Skeletal muscle satellite cell (primary cell): ENCODE measurements around the gene SSU72.

Experiments
- H3K27me3 ChIP-seq: 2 replicates; pipeline ENCODE4 v1.7.0; 2013; ENCODE audit warnings: low read length; ENCODE audit not compliant: control insufficient read depth, insufficient read depth
- H3K36me3 ChIP-seq: 2 replicates; pipeline ENCODE4 v1.7.0; 2013; ENCODE audit warnings: mild to moderate bottlenecking, control low read depth, low read length; ENCODE audit not compliant: insufficient read depth
- H3K4me1 ChIP-seq: 2 replicates; pipeline ENCODE4 v1.7.0; 2013; ENCODE audit warnings: low read length; ENCODE audit not compliant: control insufficient read depth, insufficient read depth
- H3K4me2 ChIP-seq: 2 replicates; pipeline ENCODE4 v1.7.0; 2013; ENCODE audit warnings: mild to moderate bottlenecking, low read length
- H3K4me3 ChIP-seq: 2 replicates; pipeline ENCODE4 v1.7.0; 2013; ENCODE audit warnings: low read length
- H3K9ac ChIP-seq: 2 replicates; pipeline ENCODE4 v1.7.0; 2013; ENCODE audit warnings: mild to moderate bottlenecking, low read depth, low read length, moderate library complexity
- H3K9me3 ChIP-seq: replicated peaks from 2 replicates; pipeline ENCODE4 v1.7.0; 2013; ENCODE audit warnings: mild to moderate bottlenecking, control low read depth, low read length

Gene SSU72

GRCh38 chr1:1605724-1606123, 31.1 kb upstream of the SSU72 start:
- Histone ChIP-seq H3K4me2 (no peak overlapping the region), H3K36me3 (no peaks in the 10 kb centered on the region), H3K27me3 (peaks cover 35% of the 10 kb centered on the region), H3K4me1 (no peaks in the 10 kb centered on the region), H3K4me3 (no peak overlapping the region), H3K9me3 (no peaks in the 10 kb centered on the region), H3K9ac (no peak overlapping the region)

- no peak overlapping the region for H3K9ac ChIP-seq
- no peaks in the 10 kb centered on the region for H3K9me3 ChIP-seq
- H3K27me3 ChIP-seq: peaks cover 41% of the 10 kb centered on the region
- no peaks in the 10 kb centered on the region for H3K36me3 ChIP-seq
- H3K4me3 ChIP-seq: no peak overlapping the region
- H3K4me1 ChIP-seq: peaks cover 2% of the 10 kb centered on the region
- H3K4me2 ChIP-seq: no peak overlapping the region
Observed at GRCh38 chr1:1605034-1605591, 30.4 kb upstream of the SSU72 start.

- Histone ChIP-seq H3K4me2 (no peak overlapping the region), H3K36me3 (no peaks in the 10 kb centered on the region), H3K9ac (no peak overlapping the region), H3K27me3 (peaks cover 41% of the 10 kb centered on the region), H3K4me3 (no peak overlapping the region), H3K9me3 (no peaks in the 10 kb centered on the region), H3K4me1 (peaks cover 2% of the 10 kb centered on the region)
Observed at GRCh38 chr1:1604374-1605033, 29.8 kb upstream of the SSU72 start.

GRCh38 chr1:1603671-1604373, 29.2 kb upstream of the SSU72 start:
- Histone ChIP-seq H3K27me3 (peaks cover 47% of the 10 kb centered on the region), H3K9me3 (no peaks in the 10 kb centered on the region), H3K9ac (no peak overlapping the region), H3K4me2 (no peak overlapping the region), H3K4me3 (no peak overlapping the region), H3K36me3 (no peaks in the 10 kb centered on the region), H3K4me1 (peaks cover 2% of the 10 kb centered on the region)

GRCh38 chr1:1602968-1603506, 28.4 kb upstream of the SSU72 start:
- Histone ChIP-seq H3K9ac (no peak overlapping the region), H3K27me3 (peaks cover 55% of the 10 kb centered on the region)

GRCh38 chr1:1602304-1602967, 27.8 kb upstream of the SSU72 start:
- Histone ChIP-seq H3K27me3 (peaks cover 61% of the 10 kb centered on the region), H3K4me2 (no peak overlapping the region), H3K4me1 (peaks cover 7% of the 10 kb centered on the region), H3K9me3 (no peaks in the 10 kb centered on the region), H3K36me3 (no peaks in the 10 kb centered on the region), H3K4me3 (no peak overlapping the region), H3K9ac (no peak overlapping the region)

More at GRCh38 chr1:1602968-1603506, 28.4 kb upstream of the SSU72 start:
- Histone ChIP-seq H3K4me2 (no peak overlapping the region), H3K9me3 (no peaks in the 10 kb centered on the region), H3K4me3 (no peak overlapping the region), H3K36me3 (no peaks in the 10 kb centered on the region), H3K4me1 (peaks cover 2% of the 10 kb centered on the region)

- Histone ChIP-seq H3K4me2 (no peak overlapping the region), H3K4me3 (no peak overlapping the region), H3K4me1 (peaks cover 8% of the 10 kb centered on the region), H3K36me3 (no peaks in the 10 kb centered on the region), H3K9me3 (no peaks in the 10 kb centered on the region), H3K27me3 (peaks cover 67% of the 10 kb centered on the region), H3K9ac (no peak overlapping the region)
Observed at GRCh38 chr1:1601564-1602303, 27.1 kb upstream of the SSU72 start.

- Histone ChIP-seq H3K27me3 (peaks cover 74% of the 10 kb centered on the region), H3K36me3 (no peaks in the 10 kb centered on the region), H3K4me2 (no peak overlapping the region), H3K4me3 (no peak overlapping the region), H3K9ac (no peak overlapping the region), H3K4me1 (peaks cover 8% of the 10 kb centered on the region), H3K9me3 (no peaks in the 10 kb centered on the region)
Observed at GRCh38 chr1:1600861-1601563, 26.3 kb upstream of the SSU72 start.

GRCh38 chr1:1599935-1600860, 25.5 kb upstream of the SSU72 start, which contains the start of gene FNDC10:
Gene FNDC10, minus strand, starts transcription at chr1:1600135. Its CDS starts 120 bp downstream, at chr1:1600015.
- Histone ChIP-seq H3K4me2 (peak within 1 kb of the TSS; percentile 73), H3K4me1 (peaks cover 8% of the 10 kb centered on the region), H3K9me3 (no peaks in the 10 kb centered on the region), H3K27me3 (peaks cover 80% of the 10 kb centered on the region), H3K36me3 (no peaks in the 10 kb centered on the region), H3K9ac (no peak within 1 kb of the TSS), H3K4me3 (peak within 1 kb of the TSS; percentile 60)
